Measurements from ENCODE around the gene RAD51B.
"Not testable (repeated sequence)": the region's sequence is repeated elsewhere in the genome, so short reads cannot be mapped to it uniquely, and the experiment has no call there.

Gene RAD51B

GRCh38 chr14:68018598-68018997 lies 199.0 kb downstream of the RAD51B start:
- no peak for TF ChIP-seq CTCF (conservative IDR thresholded peaks at IDR 0.05)
- TF ChIP-seq ZFX (IDR thresholded peaks at IDR 0.05) = no peak
- no peak overlapping the region for H3K27ac ChIP-seq

- TF ChIP-seq CTCF (conservative IDR thresholded peaks at IDR 0.05) = no peak
- no peak for TF ChIP-seq ZFX (IDR thresholded peaks at IDR 0.05)
These were observed 200.9 kb downstream of the RAD51B start for GRCh38 chr14:68020493-68020892.

GRCh38 chr14:68020999-68021663 lies 201.6 kb downstream of the RAD51B start:
- no peak overlapping the region for H3K27ac ChIP-seq
- TF ChIP-seq ZFX (IDR thresholded peaks at IDR 0.05) (no peak), CTCF (conservative IDR thresholded peaks at IDR 0.05) (no peak)

More at GRCh38 chr14:68020493-68020892, 200.9 kb downstream of the RAD51B start:
- no peak overlapping the region for H3K27ac ChIP-seq

- TF ChIP-seq ZFX (IDR thresholded peaks at IDR 0.05) (no peak), CTCF (conservative IDR thresholded peaks at IDR 0.05) (no peak)
- H3K27ac ChIP-seq = no peak overlapping the region
These were observed 207.7 kb downstream of the RAD51B start for GRCh38 chr14:68027276-68027675.

- no peak for TF ChIP-seq CTCF (conservative IDR thresholded peaks at IDR 0.05)
- TF ChIP-seq ZFX (IDR thresholded peaks at IDR 0.05) = no peak
- H3K27ac ChIP-seq = no peak overlapping the region
These were observed 208.5 kb downstream of the RAD51B start for GRCh38 chr14:68028075-68028474.

- H3K27ac ChIP-seq = not testable (repeated sequence)
These were observed 211.4 kb downstream of the RAD51B start for GRCh38 chr14:68031011-68031410.

GRCh38 chr14:68032154-68032553 lies 212.6 kb downstream of the RAD51B start:
- no peak for TF ChIP-seq ZFX (IDR thresholded peaks at IDR 0.05)
- TF ChIP-seq CTCF (conservative IDR thresholded peaks at IDR 0.05) = no peak
- H3K27ac ChIP-seq = no peak overlapping the region

GRCh38 chr14:68033336-68033932 lies 213.9 kb downstream of the RAD51B start:
- TF ChIP-seq CTCF (conservative IDR thresholded peaks at IDR 0.05) (no peak), ZFX (IDR thresholded peaks at IDR 0.05) (no peak)
- no peak overlapping the region for H3K27ac ChIP-seq

Measured in C4-2B (cell line).